BE2C (cell line): ENCODE results near the gene SLC13A3.

Source experiments
- DNase-seq: peaks from one replicate; pipeline ENCODE4 v3.0.0-alpha.2; 2020
- H3K27me3 ChIP-seq: fragments of 250-450 bp; sonication (Bioruptor Pico); 2 replicates; pipeline ENCODE4 v1.5.1; 2020; ENCODE audit warnings: mild to moderate bottlenecking
- H3K36me3 ChIP-seq: fragments of 250-450 bp; sonication (Bioruptor Pico); 2 replicates; pipeline ENCODE4 v1.5.1; 2020; ENCODE audit warnings: mild to moderate bottlenecking
- H3K4me1 ChIP-seq: fragments of 250-450 bp; sonication (Bioruptor Pico); 2 replicates; pipeline ENCODE4 v1.5.1; 2020
- H3K4me3 ChIP-seq: 2 replicates; pipeline ENCODE4 v1.5.1; 2011; ENCODE audit warnings: low read depth, low read length
- H3K9me3 ChIP-seq: fragments of 250-450 bp; sonication (Bioruptor Pico); 2 replicates; pipeline ENCODE4 v1.5.1; 2020
- TF ChIP-seq, protein P1 (sequence below): IDR thresholded peaks from 2 replicates; pipeline ENCODE4 v1.5.1; 2012; ENCODE audit warnings: mild to moderate bottlenecking, low read depth, low read length

The SLC13A3 gene

DNA sequence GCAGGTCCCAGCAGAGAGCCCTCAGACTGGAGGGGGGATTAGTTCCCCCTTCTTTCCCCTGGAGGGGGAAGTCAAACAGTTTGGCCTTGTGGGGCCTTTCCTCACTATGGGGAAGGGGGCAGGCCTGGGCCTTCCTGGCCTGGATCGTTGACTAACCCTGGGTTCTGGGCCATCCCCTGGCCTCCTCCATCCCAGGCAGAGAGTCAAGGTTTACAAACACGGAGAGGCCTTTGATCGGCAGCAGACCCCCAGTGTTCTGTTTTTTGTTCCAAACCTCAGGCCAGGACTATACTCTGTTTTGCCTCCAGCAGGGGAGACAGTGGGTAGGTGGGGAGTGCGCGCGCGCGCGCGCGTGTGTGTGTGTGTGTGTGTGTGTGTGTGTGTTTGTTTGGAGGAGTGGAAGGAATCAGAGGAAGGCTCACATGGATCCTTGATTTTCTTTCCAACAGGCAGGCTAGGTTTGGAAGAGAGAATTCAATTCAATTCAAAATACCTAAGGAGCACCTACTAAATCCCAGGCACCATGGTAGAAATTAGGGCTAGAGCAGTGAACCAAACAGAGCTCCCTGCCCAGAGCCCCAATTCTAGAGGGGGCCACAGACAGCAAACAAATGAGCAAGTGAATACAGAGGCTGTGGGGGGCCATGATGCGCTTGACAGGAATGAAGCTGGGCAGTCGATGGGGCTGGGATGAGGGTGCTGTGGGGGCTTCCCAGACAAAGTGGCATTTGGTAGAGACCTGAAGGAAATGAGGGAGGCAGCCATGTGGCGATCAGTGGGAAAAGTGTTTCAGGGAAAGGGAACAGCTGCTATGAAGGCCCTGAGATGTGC lies 23.2 kb upstream of the SLC13A3 start:
- no peaks in the 10 kb centered on the region for H3K9me3 ChIP-seq
- H3K4me3 ChIP-seq: no peak overlapping the region
- H3K27me3 ChIP-seq: no peaks in the 10 kb centered on the region
- H3K36me3 ChIP-seq: no peaks in the 10 kb centered on the region
- no peaks in the 10 kb centered on the region for H3K4me1 ChIP-seq
- TF ChIP-seq, protein P1, sequence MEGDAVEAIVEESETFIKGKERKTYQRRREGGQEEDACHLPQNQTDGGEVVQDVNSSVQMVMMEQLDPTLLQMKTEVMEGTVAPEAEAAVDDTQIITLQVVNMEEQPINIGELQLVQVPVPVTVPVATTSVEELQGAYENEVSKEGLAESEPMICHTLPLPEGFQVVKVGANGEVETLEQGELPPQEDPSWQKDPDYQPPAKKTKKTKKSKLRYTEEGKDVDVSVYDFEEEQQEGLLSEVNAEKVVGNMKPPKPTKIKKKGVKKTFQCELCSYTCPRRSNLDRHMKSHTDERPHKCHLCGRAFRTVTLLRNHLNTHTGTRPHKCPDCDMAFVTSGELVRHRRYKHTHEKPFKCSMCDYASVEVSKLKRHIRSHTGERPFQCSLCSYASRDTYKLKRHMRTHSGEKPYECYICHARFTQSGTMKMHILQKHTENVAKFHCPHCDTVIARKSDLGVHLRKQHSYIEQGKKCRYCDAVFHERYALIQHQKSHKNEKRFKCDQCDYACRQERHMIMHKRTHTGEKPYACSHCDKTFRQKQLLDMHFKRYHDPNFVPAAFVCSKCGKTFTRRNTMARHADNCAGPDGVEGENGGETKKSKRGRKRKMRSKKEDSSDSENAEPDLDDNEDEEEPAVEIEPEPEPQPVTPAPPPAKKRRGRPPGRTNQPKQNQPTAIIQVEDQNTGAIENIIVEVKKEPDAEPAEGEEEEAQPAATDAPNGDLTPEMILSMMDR: no peak
- DNase-seq: no peak

GRCh38 chr20:46673394-46674252 lies 22.4 kb upstream of the SLC13A3 start:
- DNase-seq: no peak
- H3K4me3 ChIP-seq: no peak overlapping the region
- H3K36me3 ChIP-seq: no peaks in the 10 kb centered on the region
- TF ChIP-seq, protein P1: no peak
- H3K9me3 ChIP-seq: no peaks in the 10 kb centered on the region
- H3K27me3 ChIP-seq: no peaks in the 10 kb centered on the region
- no peaks in the 10 kb centered on the region for H3K4me1 ChIP-seq

GRCh38 chr20:46672543-46673148 lies 21.4 kb upstream of the SLC13A3 start:
- Histone ChIP-seq H3K36me3 (no peaks in the 10 kb centered on the region), H3K9me3 (no peaks in the 10 kb centered on the region), H3K4me1 (no peaks in the 10 kb centered on the region), H3K27me3 (no peaks in the 10 kb centered on the region), H3K4me3 (no peak overlapping the region)
- TF ChIP-seq, protein P1: no peak
- no peak for DNase-seq

GRCh38 chr20:46671866-46672542 lies 20.7 kb upstream of the SLC13A3 start:
- Histone ChIP-seq H3K9me3 (no peaks in the 10 kb centered on the region), H3K36me3 (no peaks in the 10 kb centered on the region), H3K4me3 (no peak overlapping the region), H3K4me1 (no peaks in the 10 kb centered on the region), H3K27me3 (no peaks in the 10 kb centered on the region)
- TF ChIP-seq, protein P1: no peak
- DNase-seq: no peak

DNA sequence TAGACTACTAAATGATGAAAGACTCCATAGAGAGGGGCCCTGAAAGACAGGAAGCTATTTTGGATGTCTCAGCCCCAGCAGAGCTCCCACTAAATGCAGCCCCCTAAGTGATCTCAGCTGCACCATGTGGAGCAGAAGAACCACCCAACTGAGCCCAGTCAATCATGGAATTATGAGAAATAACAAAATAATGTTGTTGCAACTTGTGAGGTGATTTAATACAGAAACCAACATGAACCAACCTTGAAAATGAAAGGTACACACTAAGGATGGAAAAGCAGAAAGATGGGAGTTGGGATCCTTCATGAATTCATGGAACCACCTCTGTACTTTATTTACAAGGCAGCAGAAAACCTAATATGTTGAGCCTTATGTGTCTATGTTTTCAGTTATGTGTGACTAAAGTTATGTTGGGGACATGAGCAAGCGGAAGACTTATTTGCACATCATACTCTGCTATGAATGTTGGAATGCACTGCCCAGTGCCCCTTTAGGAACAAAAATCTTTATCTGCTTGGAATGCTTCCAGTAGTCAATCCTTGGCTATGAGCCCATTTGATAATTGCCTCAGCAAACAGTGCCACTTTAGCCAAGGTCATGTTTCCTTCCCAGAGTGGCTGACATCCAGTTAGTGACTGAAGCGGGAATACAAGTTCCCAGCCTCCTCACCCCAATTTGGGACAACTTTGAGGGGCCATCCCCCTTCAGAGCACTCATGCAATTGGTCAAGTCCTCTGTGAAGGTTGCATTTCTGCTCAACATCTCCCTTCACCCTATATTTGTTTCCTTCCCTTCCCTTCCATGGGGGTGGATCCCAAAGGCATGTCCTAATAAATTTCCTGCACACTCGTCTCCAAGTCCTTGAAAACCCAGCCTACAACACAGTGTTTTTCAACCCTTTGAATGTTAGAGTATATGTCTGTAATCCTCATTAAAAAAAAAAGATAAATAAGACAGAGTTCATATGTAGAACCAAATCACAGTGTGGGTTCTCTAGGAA lies 19.6 kb upstream of the SLC13A3 start:
- Histone ChIP-seq H3K4me3 (no peak overlapping the region), H3K9me3 (no peaks in the 10 kb centered on the region), H3K36me3 (no peaks in the 10 kb centered on the region), H3K27me3 (no peaks in the 10 kb centered on the region), H3K4me1 (no peaks in the 10 kb centered on the region)
- DNase-seq: no peak
- TF ChIP-seq, protein P1: no peak
